Suprapubic skin (tissue), 4 donors: ENCODE measurements around the gene HOXA4. TPM values are rescaled to one million over a fixed set of nuclear protein-coding genes. Genes with fewer than 3 reads are reported as not detected.

Experiments
- DNase-seq, 2 donors: peaks; one replicate each; pipeline ENCODE4 v3.0.0-alpha.2; 2019; ENCODE audit warnings: low spot score in 2 of 2
- H3K27ac ChIP-seq: fragments of 200-600 bp; sonication (generic); one replicate; pipeline ENCODE4 v1.5.1; 2019
- H3K27me3 ChIP-seq: fragments of 200-600 bp; sonication (generic); one replicate; pipeline ENCODE4 v1.5.1; 2019
- H3K36me3 ChIP-seq: fragments of 200-600 bp; sonication (generic); one replicate; pipeline ENCODE4 v1.5.1; 2019
- H3K4me1 ChIP-seq: fragments of 200-600 bp; sonication (generic); one replicate; pipeline ENCODE4 v1.5.1; 2019
- H3K4me3 ChIP-seq: fragments of 200-600 bp; sonication (generic); one replicate; pipeline ENCODE4 v1.5.1; 2019; ENCODE audit warnings: mild to moderate bottlenecking
- H3K9me3 ChIP-seq: fragments of 200-600 bp; sonication (generic); one replicate; pipeline ENCODE4 v1.5.1; 2019
- EP300 ChIP-seq: sonication (generic); formaldehyde crosslinking; IDR thresholded peaks from one replicate; pipeline ENCODE4 v1.6.1; 2017; ENCODE audit warnings: antibody characterized with exemption
- POLR2A ChIP-seq, 2 donors: fragments of 450-650 bp; IDR thresholded peaks; one replicate each; pipeline ENCODE4 v1.6.1; 2017; ENCODE audit warnings: antibody characterized with exemption in 2 of 2, mild to moderate bottlenecking in 2 of 2, moderate library complexity in 2 of 2
- POLR2AphosphoS5 ChIP-seq, 3 donors: sonication (generic); formaldehyde crosslinking; IDR thresholded peaks; one replicate each; pipeline ENCODE4 v1.6.1; 2017; ENCODE audit warnings: antibody characterized with exemption in 3 of 3
- WGBS: methylation state at CpG from one replicate; pipeline ENCODE4 v1.1.5; 2018; 5-methylcytosine and 5-hydroxymethylcytosine counted together
- total RNA-seq, 4 donors: library from RNA; depleted of rRNA; stranded (reverse); fragments of >200 nt; gene quantifications; one replicate each; pipeline ENCODE4 v1.1.0, GENCODE V29; 2016
- TF ChIP-seq, protein P1 (sequence below), 2 donors: fragments of 200-600 bp in 1 of 2; fragments of 450-650 bp in 1 of 2; sonication (generic) in 1 of 2; IDR thresholded peaks; one replicate each; pipeline ENCODE4 v1.5.1; 2016 to 2019; ENCODE audit warnings: antibody characterized with exemption in 2 of 2, mild to moderate bottlenecking in 1 of 2, moderate library complexity in 1 of 2

The HOXA4 gene
- total RNA-seq, 4 donors from 2014 or later = 1.8 to 4.7 (median 2.5) TPM

DNA sequence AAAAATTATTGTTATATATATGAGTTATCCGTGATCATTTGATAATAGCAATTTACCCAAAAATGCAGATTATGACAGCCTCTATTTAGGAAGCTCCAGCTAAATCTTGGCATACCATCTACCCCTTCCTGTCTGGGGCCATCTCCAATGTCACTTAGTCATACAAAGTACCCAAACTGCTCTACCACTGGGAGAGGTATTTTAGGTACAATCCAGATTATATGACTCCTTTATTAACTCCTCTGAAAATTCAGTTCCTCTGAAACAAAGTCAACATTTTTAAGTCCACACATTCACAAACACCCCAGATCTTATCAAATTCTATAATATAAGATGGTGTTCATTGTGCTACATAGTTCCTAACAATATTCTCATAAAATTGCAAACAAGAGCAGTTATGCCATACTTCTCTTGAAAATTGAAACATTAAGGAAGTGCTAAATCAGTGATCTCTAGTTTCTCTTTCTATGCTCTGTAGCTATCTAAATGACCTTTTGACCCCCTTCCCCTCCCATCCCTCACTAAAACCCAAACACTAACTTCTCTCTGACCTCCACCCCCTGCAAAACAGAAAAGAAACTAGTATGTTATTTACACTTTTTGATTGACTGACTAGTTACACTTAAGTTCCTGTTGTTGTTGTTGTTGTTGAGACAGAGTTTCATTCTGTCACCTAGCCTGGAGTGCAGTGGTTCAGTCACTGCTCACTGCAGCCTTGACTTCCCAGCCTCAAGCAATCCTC, 51.2 kb downstream of the HOXA4 start:
- no peak overlapping the region for H3K4me3 ChIP-seq
- H3K27me3 ChIP-seq = no peaks in the 10 kb centered on the region
- no peak for TF ChIP-seq POLR2AphosphoS5 (IDR thresholded peaks at IDR 0.05)
- TF ChIP-seq, protein P1, sequence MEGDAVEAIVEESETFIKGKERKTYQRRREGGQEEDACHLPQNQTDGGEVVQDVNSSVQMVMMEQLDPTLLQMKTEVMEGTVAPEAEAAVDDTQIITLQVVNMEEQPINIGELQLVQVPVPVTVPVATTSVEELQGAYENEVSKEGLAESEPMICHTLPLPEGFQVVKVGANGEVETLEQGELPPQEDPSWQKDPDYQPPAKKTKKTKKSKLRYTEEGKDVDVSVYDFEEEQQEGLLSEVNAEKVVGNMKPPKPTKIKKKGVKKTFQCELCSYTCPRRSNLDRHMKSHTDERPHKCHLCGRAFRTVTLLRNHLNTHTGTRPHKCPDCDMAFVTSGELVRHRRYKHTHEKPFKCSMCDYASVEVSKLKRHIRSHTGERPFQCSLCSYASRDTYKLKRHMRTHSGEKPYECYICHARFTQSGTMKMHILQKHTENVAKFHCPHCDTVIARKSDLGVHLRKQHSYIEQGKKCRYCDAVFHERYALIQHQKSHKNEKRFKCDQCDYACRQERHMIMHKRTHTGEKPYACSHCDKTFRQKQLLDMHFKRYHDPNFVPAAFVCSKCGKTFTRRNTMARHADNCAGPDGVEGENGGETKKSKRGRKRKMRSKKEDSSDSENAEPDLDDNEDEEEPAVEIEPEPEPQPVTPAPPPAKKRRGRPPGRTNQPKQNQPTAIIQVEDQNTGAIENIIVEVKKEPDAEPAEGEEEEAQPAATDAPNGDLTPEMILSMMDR (IDR thresholded peaks at IDR 0.05) = no peak
- no peak for TF ChIP-seq EP300
- TF ChIP-seq POLR2A (IDR thresholded peaks at IDR 0.05) = no peak
- WGBS = 97% methylated on average over 1 of the region's 1 CpG
- H3K4me1 ChIP-seq = no peaks in the 10 kb centered on the region
- no peak for DNase-seq
- no peaks in the 10 kb centered on the region for H3K36me3 ChIP-seq
- no peak overlapping the region for H3K27ac ChIP-seq
- no peaks in the 10 kb centered on the region for H3K9me3 ChIP-seq

DNA sequence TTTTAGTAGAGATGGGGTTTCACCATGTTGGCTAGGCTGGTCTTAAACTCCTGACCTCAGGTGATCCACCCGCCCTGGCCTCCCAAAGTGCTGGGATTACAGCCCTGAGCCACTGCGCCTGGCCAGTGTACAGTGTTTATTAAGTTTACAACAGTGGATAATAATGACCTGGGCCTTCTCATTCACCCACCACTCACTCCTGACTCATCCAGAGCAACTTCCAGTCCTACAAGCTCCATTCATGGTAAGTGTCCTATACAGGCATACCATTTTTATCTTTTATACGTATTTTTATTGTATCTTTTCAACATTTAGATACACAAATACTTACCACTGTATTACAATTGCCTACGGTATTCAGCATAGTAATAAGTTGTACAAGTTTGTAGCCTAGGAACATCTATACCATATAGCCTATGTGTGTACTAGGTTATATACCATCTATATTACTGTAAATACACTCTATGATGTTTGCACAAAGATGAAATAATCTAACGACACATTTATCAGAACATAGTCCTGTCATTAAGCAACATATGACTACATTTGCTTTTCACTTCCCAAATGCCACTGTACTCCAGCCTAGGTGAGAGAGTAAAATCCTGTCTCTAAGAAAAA, 51.8 kb downstream of the HOXA4 start:
- Histone ChIP-seq H3K27me3 (no peaks in the 10 kb centered on the region), H3K9me3 (no peaks in the 10 kb centered on the region), H3K27ac (no peak overlapping the region), H3K4me3 (no peak overlapping the region), H3K36me3 (no peaks in the 10 kb centered on the region), H3K4me1 (no peaks in the 10 kb centered on the region)
- TF ChIP-seq POLR2A (IDR thresholded peaks at IDR 0.05) = no peak
- DNase-seq = no peak
- WGBS = 94% methylated on average over 5 of the region's 5 CpGs

Other genes starting within 250 kb of the HOXA4 start
- 1 to 10 TPM; 2.5 to 4.0 (median 3.1) TPM for gene HOXA1, start 34.8 kb downstream of the HOXA4 start, total RNA-seq
- 1 to 10 TPM in 2 of 4 donors, under 1 TPM in 2; 0.34 to 4.2 (median 1.9) TPM for gene HOXA2, start 28.1 kb downstream of the HOXA4 start, total RNA-seq
- gene HOXA5, start 12.9 kb upstream of the HOXA4 start, total RNA-seq = 10 to 100 TPM in 3 of 4 donors, 1 to 10 TPM in 1; 4.7 to 16.3 (median 14.6) TPM
- 1 to 10 TPM; 4.0 to 9.3 (median 6.4) TPM for gene HOXA6, start 17.0 kb upstream of the HOXA4 start, total RNA-seq
- gene HOXA3, start 21.8 kb upstream of the HOXA4 start, total RNA-seq = 10 to 100 TPM in 1 of 4 donors, 1 to 10 TPM in 3; 5.5 to 19.9 (median 6.2) TPM
- 10 to 100 TPM; 14.8 to 23.6 (median 17.5) TPM for gene HOXA7, start 25.9 kb upstream of the HOXA4 start, total RNA-seq
- 10 to 100 TPM; 26.7 to 64.8 (median 48.7) TPM for gene HOXA9, start 34.8 kb upstream of the HOXA4 start, total RNA-seq
- gene HOXA10, start 43.6 kb upstream of the HOXA4 start, total RNA-seq = 1 to 10 TPM; 4.7 to 8.9 (median 6.0) TPM
- 1 to 10 TPM in 1 of 4 donors, under 1 TPM in 2, not detected in 1; 0.34 to 1.2 (median 0.95) TPM for gene HOXA11, start 54.5 kb upstream of the HOXA4 start, total RNA-seq
- under 1 TPM in 1 of 4 donors, not detected in 3; 0.17 TPM for gene HOXA13, start 69.3 kb upstream of the HOXA4 start, total RNA-seq
- not detected for gene EVX1, start 112.0 kb upstream of the HOXA4 start, total RNA-seq